Testis (tissue), 2 donors: ENCODE measurements around the gene EHMT1.

Experiments used
- CTCF ChIP-seq, 3 experiments: fragments of 450-650 bp in 2 of 3; fragments of 200-600 bp in 1 of 3; sonication (generic) in 1 of 3; IDR thresholded peaks; one replicate each; pipeline ENCODE4 v1.5.1; 2016 to 2019; ENCODE audit warnings: antibody characterized with exemption in 3 of 3, mild to moderate bottlenecking in 2 of 3, moderate library complexity in 1 of 3
- POLR2A ChIP-seq: fragments of 450-650 bp; IDR thresholded peaks from one replicate; pipeline ENCODE4 v1.6.1; 2017; ENCODE audit warnings: antibody characterized with exemption, mild to moderate bottlenecking, moderate library complexity

- TF ChIP-seq CTCF (IDR thresholded peaks at IDR 0.05) (no peak), POLR2A (no peak)
Measured at GRCh38 chr9:137809040-137809576, 190.3 kb downstream of the EHMT1 start.
